ENCODE results near the gene CCDC92.

GRCh38 chr12:123960029-123960735, 12.4 kb downstream of the CCDC92 start:
- no peak for TF ChIP-seq CTCF (IDR thresholded peaks at IDR 0.05; ENCODE audit: low read depth, low read length, poor library complexity, severe bottlenecking)
- TF ChIP-seq EZH2phosphoT487 (IDR thresholded peaks at IDR 0.05; ENCODE audit: borderline replicate concordance, low read length): no peak
